Pulmonary artery endothelial cell (primary cell): Measurements from ENCODE around the gene THRB. TPM values are rescaled to one million over a fixed set of nuclear protein-coding genes. Genes with fewer than 3 reads are reported as not detected.
"Not testable (repeated sequence)": the region's sequence is repeated elsewhere in the genome, so short reads cannot be mapped to it uniquely, and the experiment has no call there.

ENCODE experiments used
- DNase-seq: peaks from one replicate; pipeline ENCODE4 v3.0.0-alpha.2; 2011; ENCODE audit warnings: low read depth, low spot score
- total RNA-seq: library from RNA; depleted of rRNA; stranded (reverse); fragments of >200 nt; gene quantifications from 2 replicates; pipeline ENCODE4 v1.2.3, GENCODE V29; 2014

Gene THRB
- total RNA-seq, 1 donor from 2014 or later: 0.33 TPM

DNA sequence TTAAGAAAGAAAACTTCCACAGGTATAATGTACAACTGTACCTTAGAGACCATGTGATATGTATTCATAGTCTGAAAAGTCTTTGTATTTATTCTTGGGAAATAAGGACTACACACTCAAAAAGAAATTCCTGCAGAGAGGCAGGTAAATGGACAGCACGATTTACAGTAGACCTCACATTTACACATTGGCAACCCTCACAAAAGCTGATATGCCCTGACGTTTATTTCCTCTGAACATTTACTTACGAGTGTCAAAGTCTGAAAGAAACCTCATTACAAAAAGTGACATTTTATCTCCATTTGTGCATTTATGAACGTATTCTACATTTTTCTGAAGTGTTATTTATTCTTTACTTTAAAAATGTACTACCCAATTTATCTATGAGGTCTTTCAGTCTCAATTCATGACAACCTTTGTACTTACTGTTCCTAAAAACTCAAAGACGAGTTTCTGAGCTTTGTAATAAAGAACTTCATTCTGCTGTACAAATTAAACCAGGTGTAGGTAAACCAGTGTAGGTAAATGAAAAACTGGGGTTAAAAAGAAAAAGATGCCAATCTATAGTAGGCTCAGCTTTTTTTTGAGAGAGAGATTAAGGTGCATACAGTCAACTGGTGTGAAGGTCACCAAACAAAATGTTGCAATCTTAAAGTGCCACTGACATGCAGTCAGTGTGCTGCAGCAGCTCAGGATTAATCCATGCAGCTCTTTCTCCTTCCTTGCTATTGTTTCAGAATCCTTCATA is 44.3 kb downstream of the THRB start:
- DNase-seq: no peak

DNA sequence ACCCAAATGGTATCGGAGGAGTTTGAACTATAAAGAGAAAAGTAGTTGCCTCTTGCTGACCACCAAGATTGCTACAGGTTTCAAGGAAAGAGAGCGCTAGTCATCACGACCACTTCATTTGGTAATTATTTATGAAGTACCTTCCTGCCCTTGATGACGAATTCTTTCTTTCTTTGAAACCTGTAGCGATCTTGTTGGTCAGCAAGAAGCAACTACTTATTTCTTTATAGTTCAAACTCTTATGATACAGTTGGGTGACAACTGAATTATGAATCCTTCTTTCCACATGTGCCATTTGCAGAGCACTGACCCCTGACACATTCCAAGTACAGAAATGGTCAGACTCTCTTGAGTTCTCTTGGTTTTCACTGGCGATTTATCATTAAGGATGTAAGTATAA is 46.8 kb downstream of the THRB start:
- DNase-seq: no peak

DNA sequence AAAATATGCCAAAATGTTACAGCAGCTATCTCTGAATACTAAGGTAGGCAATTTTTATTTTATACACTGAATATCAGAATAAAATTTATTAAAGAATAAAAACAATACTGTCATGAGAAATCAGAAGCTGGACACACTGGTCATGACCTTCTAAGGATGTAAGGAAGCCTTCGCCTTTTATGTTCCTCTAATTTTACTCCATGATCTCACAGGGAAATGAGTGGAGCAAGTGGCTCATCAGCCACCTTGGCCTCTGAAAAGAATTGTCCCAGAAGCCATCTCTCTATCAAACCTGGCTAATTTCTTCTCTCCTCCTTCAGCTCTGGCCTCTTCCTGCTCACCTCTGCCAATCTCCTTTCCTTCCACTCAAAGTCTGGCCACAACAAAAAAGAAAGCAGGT is 48.6 kb downstream of the THRB start:
- DNase-seq: no peak

DNA sequence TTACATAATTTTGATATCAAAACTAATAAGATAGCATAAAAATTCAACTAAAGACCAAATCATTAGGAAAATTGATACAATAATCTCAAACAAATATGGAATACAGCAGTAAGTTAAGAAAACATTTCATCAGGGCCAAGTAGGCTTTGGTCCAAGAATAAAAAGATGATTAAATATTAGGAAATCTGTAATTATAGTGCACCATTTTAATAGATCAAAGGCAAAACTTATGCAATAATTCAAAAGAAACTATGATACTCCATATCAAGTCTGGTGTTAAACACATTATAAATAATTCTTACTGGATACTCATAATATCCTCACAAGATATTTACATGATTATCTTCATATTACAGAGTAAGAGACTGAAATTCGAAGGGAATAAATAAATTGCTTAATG is 51.2 kb downstream of the THRB start:
- DNase-seq: no peak

DNA sequence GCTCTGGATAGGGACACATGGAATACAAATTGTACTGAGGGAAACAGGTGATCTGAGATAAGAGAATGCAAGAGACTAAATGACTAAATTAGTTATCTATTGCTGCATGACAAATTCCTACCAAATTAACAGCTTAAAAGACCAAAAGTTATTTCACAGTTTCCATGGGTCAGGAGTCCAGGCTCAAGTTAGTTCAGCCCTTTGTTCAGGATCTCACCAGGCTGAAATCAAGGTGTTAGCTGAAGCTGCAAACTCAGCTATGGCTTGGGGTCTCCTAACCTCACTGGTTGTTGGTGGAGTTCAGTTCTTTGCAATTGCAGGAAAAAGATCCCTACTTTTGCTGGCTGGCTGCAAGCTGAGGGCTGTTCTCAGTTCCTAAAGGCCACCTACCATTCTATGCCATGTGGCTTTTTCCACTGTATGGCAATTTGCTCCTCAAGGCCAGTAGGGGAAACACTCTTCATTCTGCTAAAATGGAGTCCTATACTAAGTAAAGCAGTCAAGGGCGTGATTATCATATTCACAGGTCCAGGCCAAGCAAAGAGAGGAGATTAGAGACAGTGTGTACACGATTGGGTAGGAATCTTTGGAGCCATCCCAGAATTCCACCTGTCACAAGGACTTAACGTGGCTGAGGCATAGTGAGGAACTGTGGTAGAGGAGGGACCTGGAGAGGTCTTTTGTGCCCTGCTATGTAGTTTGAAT is 53.7 kb downstream of the THRB start:
- DNase-seq: no peak

DNA sequence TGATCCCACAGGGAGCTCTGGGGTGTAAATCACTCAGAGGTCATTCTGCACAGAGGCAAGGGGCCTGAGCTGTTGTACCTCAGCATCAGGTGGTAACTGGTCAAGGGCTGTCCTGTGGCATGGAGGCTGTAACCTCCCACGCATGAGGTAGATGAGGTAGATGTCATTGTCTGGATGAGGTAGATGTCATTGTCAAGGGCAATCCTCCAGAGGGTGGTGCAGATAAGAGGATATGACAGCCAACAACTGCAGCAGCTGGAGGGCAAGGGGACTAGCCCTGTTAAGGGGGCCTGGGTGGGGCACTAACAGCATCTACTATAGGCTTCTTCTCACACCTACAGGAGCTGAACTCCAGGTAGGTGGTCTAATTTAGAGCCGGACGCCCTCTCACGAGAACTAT is 55.6 kb downstream of the THRB start:
- DNase-seq: no peak

DNA sequence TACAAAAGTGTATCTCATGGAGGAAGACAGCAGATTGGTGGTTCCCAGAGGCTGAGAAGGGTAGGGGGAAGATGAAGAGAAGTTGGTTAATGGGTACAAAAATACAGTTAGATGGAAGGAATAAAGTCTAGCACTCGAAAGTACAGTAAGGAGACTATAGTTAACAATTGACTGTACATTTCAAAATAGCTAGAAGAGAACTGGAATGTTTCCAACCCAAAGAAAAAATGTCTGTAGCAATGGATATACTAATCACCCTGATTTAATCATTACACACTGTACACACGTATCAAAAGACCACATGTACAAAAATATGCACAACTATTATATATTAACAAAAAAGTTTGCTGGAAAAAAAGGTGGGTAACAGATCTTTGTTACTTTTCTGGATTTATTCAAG is 57.3 kb downstream of the THRB start:
- no peak for DNase-seq

DNA sequence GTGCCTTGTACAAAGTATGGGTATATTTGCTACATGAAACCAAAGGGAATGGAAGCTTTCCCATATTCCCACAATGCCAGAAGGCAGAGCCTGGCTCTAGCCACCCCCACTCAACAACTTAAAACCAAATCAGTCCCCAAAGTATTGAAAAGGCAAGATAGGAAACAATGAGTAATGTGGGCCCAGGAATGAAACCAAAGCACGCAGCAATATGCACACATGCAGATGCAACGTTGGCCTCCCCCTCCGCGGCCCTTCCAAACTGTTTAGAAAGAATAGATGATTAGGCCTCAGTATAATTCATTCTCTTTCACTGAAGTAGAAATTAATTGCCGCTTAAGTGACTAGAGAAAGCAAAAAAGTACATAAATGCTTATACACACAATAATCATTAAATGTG is 59.1 kb downstream of the THRB start:
- DNase-seq: no peak

DNA sequence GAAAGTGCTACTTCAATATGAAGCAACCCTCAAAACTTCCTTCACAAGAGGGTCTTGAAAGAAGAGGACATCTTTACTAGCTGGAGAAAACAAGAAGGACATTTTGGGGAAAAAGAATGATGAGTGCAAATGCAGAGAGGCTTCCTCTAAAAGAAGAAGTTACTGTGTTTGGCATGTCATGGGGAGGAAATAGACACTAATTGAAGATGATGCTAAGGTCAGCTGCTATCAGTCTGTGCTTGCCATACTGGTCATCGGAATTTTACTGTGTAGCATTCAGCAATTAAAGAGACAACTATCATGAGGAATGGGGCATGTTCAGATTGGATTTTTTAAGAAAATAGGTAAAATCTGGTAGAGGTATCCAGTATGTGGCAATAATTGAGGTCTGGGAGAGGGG is 60.0 kb downstream of the THRB start:
- no peak for DNase-seq

DNA sequence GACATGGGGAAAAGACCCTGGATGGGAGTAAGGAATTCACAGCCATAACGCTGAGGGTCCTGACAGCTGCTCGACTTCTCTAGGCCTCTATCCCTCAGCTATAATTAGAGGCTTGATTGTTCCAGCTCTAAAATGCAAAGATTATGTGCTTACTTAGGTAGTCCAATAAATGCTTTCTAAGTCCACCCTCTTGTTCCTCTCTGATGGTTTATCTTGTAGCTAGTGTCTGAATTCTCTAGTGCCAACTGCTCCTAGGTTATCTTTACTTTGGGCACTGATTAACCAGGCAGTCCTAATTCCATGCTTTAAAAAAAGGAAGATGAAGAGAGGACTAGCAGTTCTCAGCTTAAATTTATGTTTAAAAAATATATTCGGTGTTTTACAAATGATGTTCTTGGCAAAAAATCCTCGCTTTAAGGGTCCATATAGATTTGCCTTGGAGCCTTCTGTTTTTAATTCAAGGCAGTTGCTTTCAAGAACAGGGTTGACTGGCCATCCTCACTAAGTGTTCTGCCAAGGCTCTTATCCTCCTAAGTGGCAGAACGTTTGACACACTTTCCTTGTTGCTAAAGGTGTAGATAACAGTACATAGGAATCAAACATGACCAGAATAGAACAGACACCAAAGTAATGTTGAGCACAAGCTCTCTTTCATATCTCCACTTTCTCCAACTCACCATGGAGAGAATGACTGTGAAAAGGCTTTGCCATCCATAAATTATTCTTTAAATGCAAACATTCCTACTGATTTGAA is 60.6 kb downstream of the THRB start:
- DNase-seq: no peak

DNA sequence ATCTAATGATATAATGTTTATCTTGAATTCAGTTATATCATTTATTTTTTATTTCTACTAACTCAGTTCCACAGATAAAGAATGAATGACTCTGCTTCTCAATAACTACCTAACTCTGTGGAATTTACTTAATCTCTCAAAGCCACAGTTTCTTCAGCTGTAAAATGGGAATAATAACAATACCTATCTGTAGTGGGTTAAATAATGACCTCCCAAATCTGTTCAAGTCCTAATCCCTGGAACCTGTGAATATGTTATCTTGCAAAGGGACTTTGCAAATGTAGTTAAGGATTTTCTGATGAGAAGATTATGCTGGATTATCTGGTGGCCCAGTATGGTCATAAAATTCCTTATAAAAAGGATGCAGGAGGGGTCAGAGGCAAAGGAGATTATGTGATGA is 61.7 kb downstream of the THRB start:
- no peak for DNase-seq

DNA sequence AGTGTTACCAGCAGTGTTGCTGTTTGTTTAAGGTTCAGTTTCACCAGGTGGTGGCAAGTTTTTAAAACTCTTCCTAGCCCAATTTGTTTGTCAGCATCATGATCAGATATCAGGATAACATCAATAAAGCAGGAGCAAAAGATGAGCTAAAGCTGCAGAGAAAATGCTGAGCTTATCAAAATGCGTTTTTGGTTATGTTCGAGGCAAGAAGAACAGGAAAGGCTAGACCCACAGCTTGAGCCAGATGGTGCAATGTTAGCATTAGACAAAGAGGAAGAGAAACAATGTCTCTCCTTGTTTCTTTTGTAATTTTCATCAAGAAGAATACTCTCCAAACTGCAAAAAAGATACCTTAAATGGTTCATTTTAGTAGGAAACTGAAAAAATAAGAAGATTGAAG is 66.2 kb downstream of the THRB start:
- no peak for DNase-seq

DNA sequence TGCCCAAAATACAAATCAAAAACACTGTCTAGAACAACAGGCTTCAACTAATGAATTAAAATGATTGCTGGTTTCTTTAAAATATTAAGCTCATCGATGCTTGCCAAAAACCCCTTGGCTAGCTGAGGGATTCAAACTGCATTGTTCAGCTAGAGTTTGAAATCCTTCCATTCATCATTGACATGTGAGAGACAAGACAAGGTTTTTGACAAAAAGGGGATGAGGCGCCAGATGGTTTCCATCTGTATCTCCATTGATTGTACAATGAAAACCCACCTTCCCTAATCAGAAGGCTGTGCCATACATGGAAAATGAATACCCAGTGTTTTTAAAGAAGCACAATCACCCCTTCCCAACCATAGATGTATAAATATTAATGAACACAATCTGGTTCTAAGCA is 67.8 kb downstream of the THRB start:
- DNase-seq: no peak

DNA sequence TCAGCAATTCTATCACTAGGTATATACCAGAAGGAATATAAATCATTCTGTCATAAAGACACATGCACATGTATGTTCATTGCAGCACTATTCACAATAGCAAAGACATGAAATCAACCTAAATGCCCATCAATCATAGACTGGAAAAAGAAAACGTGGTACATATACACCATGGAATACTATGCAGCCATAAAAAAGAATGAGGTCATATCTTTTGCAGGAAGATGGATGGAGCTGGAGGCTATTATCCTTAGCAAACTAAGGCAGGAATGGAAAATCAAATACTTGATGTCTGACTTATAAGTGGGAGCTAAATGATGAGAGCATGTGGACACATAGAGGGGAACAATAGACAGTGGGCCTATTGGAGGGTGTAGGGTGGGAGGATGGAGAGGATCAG is 73.8 kb downstream of the THRB start:
- DNase-seq: not testable (repeated sequence)

DNA sequence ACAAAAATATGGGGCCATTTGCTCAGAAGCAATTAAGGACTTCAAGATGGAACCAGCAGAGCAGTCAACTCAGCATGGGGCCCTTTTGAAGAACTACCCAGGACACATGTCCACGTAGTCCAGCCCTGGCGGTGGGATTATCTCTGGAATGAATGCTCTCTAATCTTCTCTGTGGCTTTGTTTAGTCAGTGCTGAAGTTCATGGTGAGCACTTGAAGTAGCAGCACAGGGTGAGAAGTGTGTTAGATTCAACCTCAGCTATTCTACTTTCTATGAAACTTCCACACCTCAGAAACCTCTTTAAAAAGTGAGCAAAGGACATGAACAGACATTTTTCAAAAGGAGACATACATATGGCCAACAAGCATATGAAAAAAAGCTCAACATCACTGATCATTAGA is 74.4 kb downstream of the THRB start:
- no peak for DNase-seq

DNA sequence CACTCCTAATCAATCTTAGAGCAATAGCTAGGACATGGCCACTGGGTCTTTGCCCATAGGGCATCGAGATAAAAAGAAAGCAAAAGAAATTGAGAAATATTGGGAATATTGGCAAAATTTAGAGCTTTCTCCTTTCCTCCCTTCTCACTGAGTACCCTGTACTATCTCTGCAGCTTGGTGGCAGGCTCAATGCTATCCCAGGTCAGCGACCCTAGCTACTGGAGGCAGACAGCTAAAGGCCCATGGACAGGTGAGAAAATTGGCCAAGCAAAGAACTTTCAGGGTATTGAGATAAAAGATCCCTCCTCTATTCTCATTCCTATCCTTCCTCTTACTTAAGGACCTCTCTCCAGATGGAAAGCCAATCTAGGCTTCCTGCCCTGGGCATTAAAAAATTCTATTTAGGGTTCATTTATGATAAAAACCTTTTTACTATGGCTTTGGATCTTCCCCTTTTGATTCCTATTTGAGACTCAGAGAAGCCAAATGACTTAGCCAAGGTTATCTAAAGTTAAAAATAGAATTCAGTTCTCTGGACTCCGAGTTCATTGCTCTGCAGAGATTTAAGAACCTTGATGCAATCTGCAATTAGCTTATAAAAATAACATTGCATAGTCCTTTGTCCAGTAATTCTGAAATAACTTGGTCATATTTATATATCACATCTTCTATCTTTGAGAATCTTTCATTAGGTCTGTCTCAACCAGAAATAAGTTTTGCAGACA is 75.4 kb downstream of the THRB start:
- no peak for DNase-seq

DNA sequence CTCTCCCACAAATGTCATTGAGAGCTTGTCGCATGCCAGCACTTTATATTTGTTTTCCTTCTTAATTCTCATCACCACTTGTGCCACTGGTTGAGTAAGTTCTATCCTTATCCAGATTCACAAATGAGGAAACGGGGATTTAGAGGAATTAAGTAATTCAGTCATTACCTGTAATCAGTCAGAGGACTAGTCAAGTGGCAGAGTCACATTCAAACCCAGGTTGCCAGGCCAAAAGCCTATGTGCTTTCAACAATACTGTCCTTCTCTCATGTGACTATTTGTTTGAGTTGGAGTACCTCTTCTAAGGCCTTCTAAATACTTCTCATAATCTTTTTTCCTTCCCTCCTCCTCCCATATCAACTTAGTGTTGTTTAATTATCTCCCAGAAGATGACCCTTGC is 76.9 kb downstream of the THRB start:
- DNase-seq: no peak

DNA sequence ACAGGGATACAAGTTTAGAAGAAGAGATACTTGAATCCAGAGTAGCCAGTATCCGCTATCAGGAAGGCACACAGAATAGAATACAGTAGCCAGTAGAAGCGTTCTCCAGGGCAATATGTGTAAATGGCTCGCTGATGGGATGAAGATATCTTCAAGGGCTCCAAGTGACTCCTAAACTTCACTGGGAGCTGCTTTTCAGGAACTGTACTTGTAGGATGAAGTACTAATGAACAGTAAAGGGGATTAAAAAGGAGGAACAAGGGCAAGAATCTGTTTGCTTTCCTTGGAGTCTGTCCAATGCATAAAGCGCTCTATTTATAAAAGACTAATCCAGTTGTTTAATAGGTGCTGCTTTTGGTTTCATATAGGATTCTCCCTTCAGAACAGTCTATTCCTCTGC is 78.4 kb downstream of the THRB start:
- DNase-seq: no peak

DNA sequence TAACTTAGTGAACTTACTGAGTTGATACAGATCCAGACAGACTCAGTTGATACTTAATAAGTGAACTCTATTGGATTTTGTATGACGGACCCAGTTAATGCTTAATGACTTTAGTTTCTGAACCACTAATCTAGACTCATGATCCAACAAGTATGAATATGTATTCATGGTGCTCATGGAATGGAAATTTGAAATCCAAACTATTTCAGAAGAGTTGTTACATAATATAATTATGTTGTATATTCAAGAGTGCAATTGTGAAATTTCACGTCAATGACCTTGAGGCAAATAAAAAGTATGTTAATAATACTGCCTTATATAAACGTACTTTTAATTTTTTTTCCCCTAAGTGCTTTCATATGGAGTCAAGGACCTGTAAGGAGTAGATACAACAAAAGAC is 78.8 kb downstream of the THRB start:
- DNase-seq: no peak

DNA sequence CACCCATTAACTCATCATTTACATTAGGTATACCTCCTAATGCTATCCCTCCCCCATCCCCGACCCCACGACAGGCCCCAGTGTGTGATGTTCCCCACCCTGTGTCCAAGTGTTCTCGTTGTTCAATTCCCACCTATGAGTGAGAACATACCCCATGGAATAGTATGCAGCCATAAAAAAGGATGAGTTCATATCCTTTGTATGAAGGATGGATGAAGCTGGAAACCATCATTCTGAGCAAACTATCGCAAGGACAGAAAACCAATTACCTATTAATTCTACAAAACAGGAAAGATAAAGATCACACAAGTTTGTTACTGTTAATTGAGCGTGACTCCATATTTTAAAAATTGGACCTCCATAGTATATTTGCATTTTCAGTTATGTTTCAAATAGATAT is 81.0 kb downstream of the THRB start:
- DNase-seq: not testable (repeated sequence)

DNA sequence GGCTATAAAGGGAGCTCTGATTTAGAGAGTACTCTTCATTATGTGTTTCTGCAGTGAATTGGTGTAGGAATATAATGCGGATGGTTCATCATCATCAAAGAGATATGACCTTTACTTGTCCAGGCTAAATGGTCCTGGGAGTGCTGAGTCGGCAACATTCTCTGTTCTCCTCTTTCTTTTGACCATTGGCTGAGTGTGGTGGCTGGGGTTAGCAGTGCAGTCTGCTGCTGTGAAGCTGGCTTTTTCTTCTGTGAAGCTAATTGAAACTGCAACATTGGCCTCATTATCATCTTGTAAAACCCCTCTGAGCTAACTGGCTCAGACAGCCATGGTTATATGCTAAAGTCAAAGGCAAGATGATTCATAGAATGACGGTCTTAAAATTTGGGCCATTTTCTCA is 83.8 kb downstream of the THRB start:
- no peak for DNase-seq
